CD4-positive, alpha-beta T cell (primary cell): ENCODE measurements around the gene UBE2D2. TPM values are rescaled to one million over a fixed set of nuclear protein-coding genes. Genes with fewer than 3 reads are reported as not detected.

Source experiments
- ATAC-seq: fragments of 200-7000 bp; cut with Tn5 transposase; one replicate; pipeline ENCODE4 v1.10.0; 2022; ENCODE audit warnings: mild to moderate bottlenecking; ENCODE audit not compliant: poor library complexity
- CTCF ChIA-PET: fragments of 350-600 bp; sonication (Branson Sonifier 250); formaldehyde crosslinking; loops from one replicate; lab custom pipeline; 2021; ENCODE audit warnings: antibody characterized with exemption, inconsistent platforms; lab: Charles Lee
- POLR2A ChIA-PET: fragments of 350-600 bp; sonication (Branson Sonifier 250); formaldehyde crosslinking; loops from one replicate; lab custom pipeline; 2021; ENCODE audit warnings: antibody characterized with exemption, inconsistent platforms; lab: Charles Lee
- DNase-seq, 14 experiments: peaks; one replicate each; pipeline ENCODE4 v3.0.0-alpha.2; 2013 to 2020; ENCODE audit warnings: mixed read lengths in 2 of 14
- H3K27ac ChIP-seq, 2 donors: one replicate each; pipeline versions ENCODE4 v1.5.1 to v1.7.0; 2013; ENCODE audit warnings: low read length in 2 of 2, low read depth in 1 of 2, mild to moderate bottlenecking in 1 of 2
- H3K27me3 ChIP-seq, 2 experiments: 1 replicate in 1 of 2; 2 replicates in 1 of 2; pipeline versions ENCODE4 v1.6.1 to v1.7.0; 2013; ENCODE audit warnings: low read length in 2 of 2, control low read depth in 1 of 2, mild to moderate bottlenecking in 1 of 2, moderate library complexity in 1 of 2; ENCODE audit not compliant: insufficient read depth in 2 of 2, control insufficient read depth in 1 of 2
- H3K36me3 ChIP-seq: one replicate; pipeline ENCODE4 v1.6.1; 2013; ENCODE audit warnings: low read length, control low read depth; ENCODE audit not compliant: insufficient read depth
- H3K4me1 ChIP-seq: one replicate; pipeline ENCODE4 v1.6.1; 2013; ENCODE audit warnings: low read length, control low read depth; ENCODE audit not compliant: insufficient read depth
- H3K4me3 ChIP-seq: one replicate; pipeline ENCODE4 v1.5.1; 2013; ENCODE audit warnings: mild to moderate bottlenecking, low read length, moderate library complexity
- H3K9me3 ChIP-seq, 2 experiments: 1 replicate in 1 of 2; 2 replicates in 1 of 2; pipeline versions ENCODE4 v1.6.1 to v1.7.0; 2013; ENCODE audit warnings: low read length in 2 of 2, mild to moderate bottlenecking in 2 of 2, control low read depth in 1 of 2, moderate library complexity in 1 of 2; ENCODE audit not compliant: control insufficient read depth in 1 of 2, insufficient read depth in 1 of 2
- H3K27ac Mint-ChIP-seq: one replicate; pipeline ENCODE4 v1.8.0; 2020; ENCODE audit warnings: mixed read lengths
- H3K27me3 Mint-ChIP-seq: one replicate; pipeline ENCODE4 v1.8.0; 2021; ENCODE audit warnings: mixed read lengths
- H3K36me3 Mint-ChIP-seq: one replicate; pipeline ENCODE4 v1.8.0; 2021; ENCODE audit warnings: low read depth, mixed read lengths
- H3K4me1 Mint-ChIP-seq: one replicate; pipeline ENCODE4 v1.8.0; 2021; ENCODE audit warnings: low read depth, mixed read lengths
- H3K4me3 Mint-ChIP-seq: one replicate; pipeline ENCODE4 v1.8.0; 2020; ENCODE audit warnings: mild to moderate bottlenecking, mixed read lengths
- H3K9me3 Mint-ChIP-seq: one replicate; pipeline ENCODE4 v1.8.0; 2020; ENCODE audit warnings: mixed read lengths
- CTCF ChIP-seq: fragments of 200-600 bp; IDR thresholded peaks from one replicate; pipeline ENCODE4 v1.8.0; 2022; ENCODE audit warnings: antibody characterized with exemption, mild to moderate bottlenecking
- intact Hi-C, 2 experiments: fragments of 100-400 bp; cut with DNase I in 1 of 2; cut with micrococcal nuclease in 1 of 2; formaldehyde crosslinking; loops; one replicate each; pipeline versions ENCODE4 v1.15.1 to v1.9.0; 2023 to 2025; cut with DNase I, micrococcal nuclease
- total RNA-seq, 174 experiments: library from RNA in 2 of 174; stranded (reverse) in 2 of 174; gene quantifications; one replicate each; pipeline ENCODE4 v1.2.3 and lab custom pipeline; 2021 to 2026

UBE2D2 gene
- total RNA-seq, 2 experiments from 2014 or later, result 164 to 174 TPM

GRCh38 chr5:139571543-139571942 lies 10.4 kb downstream of the UBE2D2 start:
- ChIA-PET CTCF (interaction anchor here (1.0 kb wide), 1 partner anchor 194 kb away, joined by 5 read pairs; no protein-coding TSS in a partner anchor), POLR2A (interaction anchor here (1.3 to 1.8 kb wide), 2 partner anchors 9 to 11 kb away, joined by 3 to 8 read pairs; partner anchors contain the start of gene UBE2D2)
- Histone ChIP-seq H3K27me3 (no peaks in the 10 kb centered on the region), H3K9me3 (no peaks in the 10 kb centered on the region), H3K4me3 (no peak overlapping the region), H3K36me3 (peaks cover 8% of the 10 kb centered on the region), H3K4me1 (peaks cover 73% of the 10 kb centered on the region), H3K27ac (no peak overlapping the region)
- intact Hi-C loops, result loop anchor here in 1 of 2 experiments (10.0 kb wide), 1 partner anchor 63 kb away; no protein-coding TSS in a partner anchor
- H3K4me1 Mint-ChIP-seq, result peaks cover 78% of the 10 kb centered on the region
- H3K27ac Mint-ChIP-seq, result peak overlapping the region; percentile 92
- peak overlapping the region; percentile 67 for H3K4me3 Mint-ChIP-seq
- H3K36me3 Mint-ChIP-seq, result peaks cover 65% of the 10 kb centered on the region
- H3K27me3 Mint-ChIP-seq, result no peaks in the 10 kb centered on the region
- TF ChIP-seq CTCF, result no peak
- DNase-seq (no peak), ATAC-seq (no peak)
- no peaks in the 10 kb centered on the region for H3K9me3 Mint-ChIP-seq

GRCh38 chr5:139571966-139572365 lies 10.8 kb downstream of the UBE2D2 start:
- H3K4me1 Mint-ChIP-seq, result peaks cover 78% of the 10 kb centered on the region
- ChIA-PET CTCF (interaction anchor here (1.1 to 1.2 kb wide), 3 partner anchors 9 to 193 kb away, joined by 4 to 7 read pairs (median 6); no protein-coding TSS in a partner anchor), POLR2A (interaction anchor here (1.3 to 1.8 kb wide), 2 partner anchors 10 to 11 kb away, joined by 3 to 8 read pairs; partner anchors contain the start of gene UBE2D2)
- peak overlapping the region in 1 of 2 donors; percentile 29 for H3K27ac ChIP-seq
- H3K4me3 Mint-ChIP-seq, result peak overlapping the region; percentile 67
- peaks cover 69% of the 10 kb centered on the region for H3K4me1 ChIP-seq
- no peak for DNase-seq
- ATAC-seq, result no peak
- no peaks in the 10 kb centered on the region for H3K27me3 Mint-ChIP-seq
- no peak overlapping the region for H3K4me3 ChIP-seq
- H3K9me3 Mint-ChIP-seq, result no peaks in the 10 kb centered on the region
- no peak for TF ChIP-seq CTCF
- H3K27ac Mint-ChIP-seq, result peak overlapping the region; percentile 92
- H3K36me3 Mint-ChIP-seq, result peaks cover 62% of the 10 kb centered on the region
- no peaks in the 10 kb centered on the region for H3K9me3 ChIP-seq
- no peaks in the 10 kb centered on the region for H3K27me3 ChIP-seq
- peaks cover 8% of the 10 kb centered on the region for H3K36me3 ChIP-seq
- intact Hi-C loops, result loop anchor here in 1 of 2 experiments (10.0 kb wide), 1 partner anchor 63 kb away; no protein-coding TSS in a partner anchor

DNA sequence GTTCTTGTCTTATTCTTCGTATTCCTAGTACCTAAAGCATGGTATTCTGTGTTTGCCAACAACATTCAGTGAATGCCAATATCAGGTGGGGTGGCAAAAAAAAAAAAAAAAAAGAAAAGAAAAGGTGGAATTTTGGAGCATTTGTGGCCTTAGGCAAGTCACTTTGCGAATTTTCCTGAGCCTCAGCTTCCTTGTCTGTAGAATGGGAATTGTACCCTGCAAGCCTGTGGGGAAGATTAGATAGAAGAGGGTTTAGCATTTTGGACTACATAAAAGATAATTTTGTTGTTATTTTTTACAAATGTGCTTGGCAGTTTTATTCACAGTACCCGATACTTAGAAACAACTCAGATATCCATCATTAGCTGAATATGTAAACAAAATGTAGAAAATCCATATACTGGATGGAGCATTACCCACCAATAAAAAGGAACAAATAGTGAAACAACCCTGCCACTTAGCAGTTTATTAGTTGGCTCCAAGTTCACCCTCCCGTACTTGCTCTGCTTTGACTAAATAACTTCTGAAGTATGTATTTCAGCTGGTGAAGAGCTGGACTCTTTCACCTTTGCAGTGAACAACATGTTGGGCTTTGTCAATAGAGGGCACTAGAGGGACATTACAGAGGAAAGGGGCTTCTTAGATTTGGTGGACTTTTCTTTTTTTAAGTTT lies 13.6 kb downstream of the UBE2D2 start:
- no peaks in the 10 kb centered on the region for H3K27me3 ChIP-seq
- Mint-ChIP-seq H3K27ac (peak overlapping the region; percentile 92), H3K36me3 (peaks cover 46% of the 10 kb centered on the region), H3K27me3 (no peaks in the 10 kb centered on the region), H3K4me1 (peaks cover 77% of the 10 kb centered on the region), H3K9me3 (no peaks in the 10 kb centered on the region), H3K4me3 (peak overlapping the region; percentile 53)
- H3K4me3 ChIP-seq, result no peak overlapping the region
- TF ChIP-seq CTCF, result peak; percentile 79
- CTCF ChIA-PET, result interaction anchor here (0.6 to 2.6 kb wide), 13 partner anchors 11 to 191 kb away, joined by 3 to 28 read pairs (median 4); no protein-coding TSS in a partner anchor
- DNase-seq, result peak in 4 of 14 experiments; percentile 28 to 73 (median 66)
- peaks cover 11% of the 10 kb centered on the region for H3K36me3 ChIP-seq
- peak; percentile 37 for ATAC-seq
- POLR2A ChIA-PET, result interaction anchor here (1.0 to 8.0 kb wide), 4 partner anchors 12 to 190 kb away, joined by 3 to 145 read pairs (median 4); partner anchors contain the start of gene UBE2D2
- H3K4me1 ChIP-seq, result peaks cover 62% of the 10 kb centered on the region
- no peaks in the 10 kb centered on the region for H3K9me3 ChIP-seq
- H3K27ac ChIP-seq, result no peak overlapping the region
- intact Hi-C loops, result loop anchor here (1.0 to 10.0 kb wide), 5 partner anchors 9 to 60 kb away; no protein-coding TSS in a partner anchor
